Fibroblast of pulmonary artery (primary cell): ENCODE data around the gene TNS3.

Source experiments
- DNase-seq: peaks from one replicate; pipeline ENCODE4 v3.0.0-alpha.2; 2010; ENCODE audit warnings: low read depth
- H3K4me3 ChIP-seq: replicated peaks from 2 replicates; pipeline ENCODE4 v1.5.1; 2011; ENCODE audit warnings: low read depth, mild to moderate bottlenecking, control low read depth, low read length, moderate library complexity
- TF ChIP-seq, protein P1 (sequence below): IDR thresholded peaks from 2 replicates; pipeline ENCODE4 v1.5.1; 2011; ENCODE audit warnings: mild to moderate bottlenecking, control low read depth, low read length, inconsistent platforms; ENCODE audit errors: missing control alignments

The TNS3 gene

GRCh38 chr7:47622586-47622945, 40.7 kb upstream of the TNS3 start:
- no peak for DNase-seq
- TF ChIP-seq, protein P1, sequence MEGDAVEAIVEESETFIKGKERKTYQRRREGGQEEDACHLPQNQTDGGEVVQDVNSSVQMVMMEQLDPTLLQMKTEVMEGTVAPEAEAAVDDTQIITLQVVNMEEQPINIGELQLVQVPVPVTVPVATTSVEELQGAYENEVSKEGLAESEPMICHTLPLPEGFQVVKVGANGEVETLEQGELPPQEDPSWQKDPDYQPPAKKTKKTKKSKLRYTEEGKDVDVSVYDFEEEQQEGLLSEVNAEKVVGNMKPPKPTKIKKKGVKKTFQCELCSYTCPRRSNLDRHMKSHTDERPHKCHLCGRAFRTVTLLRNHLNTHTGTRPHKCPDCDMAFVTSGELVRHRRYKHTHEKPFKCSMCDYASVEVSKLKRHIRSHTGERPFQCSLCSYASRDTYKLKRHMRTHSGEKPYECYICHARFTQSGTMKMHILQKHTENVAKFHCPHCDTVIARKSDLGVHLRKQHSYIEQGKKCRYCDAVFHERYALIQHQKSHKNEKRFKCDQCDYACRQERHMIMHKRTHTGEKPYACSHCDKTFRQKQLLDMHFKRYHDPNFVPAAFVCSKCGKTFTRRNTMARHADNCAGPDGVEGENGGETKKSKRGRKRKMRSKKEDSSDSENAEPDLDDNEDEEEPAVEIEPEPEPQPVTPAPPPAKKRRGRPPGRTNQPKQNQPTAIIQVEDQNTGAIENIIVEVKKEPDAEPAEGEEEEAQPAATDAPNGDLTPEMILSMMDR: no peak
- H3K4me3 ChIP-seq: no peak overlapping the region

DNA sequence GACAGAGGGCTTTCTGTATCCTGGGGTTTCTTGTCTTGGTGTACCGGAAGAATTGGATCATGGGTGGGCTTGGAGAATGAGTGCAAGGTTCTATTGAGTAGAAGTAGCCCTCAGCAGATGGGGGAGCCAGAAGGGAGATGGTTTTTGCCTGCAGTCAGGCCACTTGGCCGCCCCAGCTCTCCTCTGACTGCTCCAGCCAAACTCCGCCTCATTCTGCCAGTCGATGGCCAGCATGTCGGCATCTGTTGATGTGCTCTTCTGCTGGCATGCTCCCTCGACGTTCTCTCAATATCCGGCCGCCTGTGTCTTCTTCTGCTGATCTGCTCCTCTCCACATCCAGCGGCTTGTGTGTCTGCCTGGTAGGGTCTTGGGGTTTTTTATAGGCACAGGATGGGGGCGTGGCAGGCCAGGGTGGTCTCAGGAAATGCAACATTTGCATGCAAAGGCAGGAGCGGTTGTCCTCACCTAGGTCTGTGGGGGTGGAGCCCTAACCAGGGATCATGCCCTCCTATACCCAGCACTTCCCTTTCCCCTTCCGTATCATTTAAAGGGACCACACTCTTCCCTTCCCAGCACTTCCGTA, 40.2 kb upstream of the TNS3 start:
- DNase-seq: no peak
- H3K4me3 ChIP-seq: no peak overlapping the region
- TF ChIP-seq, protein P1: no peak

DNA sequence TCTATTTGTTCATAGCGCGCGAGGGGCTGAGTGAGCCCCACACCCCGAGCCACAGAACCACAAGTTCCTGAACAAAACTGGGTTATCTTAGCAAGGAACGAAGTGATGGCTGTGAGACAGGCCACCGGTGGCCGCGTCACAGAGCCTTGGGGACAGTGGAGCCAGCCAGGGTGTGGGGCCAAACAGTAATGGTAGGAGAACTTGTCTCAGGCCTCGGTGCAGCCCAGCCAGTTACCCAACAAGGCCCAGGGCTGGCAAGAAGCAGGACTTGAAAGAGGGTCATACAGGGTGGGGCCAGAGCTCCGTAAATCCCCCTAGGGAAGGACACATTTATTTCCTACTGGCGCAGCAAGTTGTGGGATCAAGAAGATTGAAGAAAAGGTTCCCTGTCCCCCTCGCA, 39.4 kb upstream of the TNS3 start:
- no peak overlapping the region for H3K4me3 ChIP-seq

DNA sequence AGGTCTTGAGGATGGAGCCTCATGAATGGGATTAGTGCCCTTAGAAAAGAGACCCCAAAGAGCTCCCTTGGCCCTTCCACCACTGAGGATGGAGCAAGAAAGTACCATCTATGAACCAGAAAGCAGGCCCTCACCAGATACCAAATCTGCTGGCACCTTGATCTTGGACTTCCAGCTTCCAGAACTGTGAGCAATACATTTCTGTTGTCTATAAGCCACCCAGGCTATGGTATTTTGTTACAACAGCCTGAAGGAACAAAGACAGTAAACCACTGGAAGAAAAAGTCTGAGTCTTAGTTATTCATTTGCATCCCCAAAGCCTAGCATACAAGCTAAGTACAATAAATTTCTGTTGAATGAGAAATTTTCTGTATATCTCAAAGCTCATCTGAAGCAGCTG, 37.9 kb upstream of the TNS3 start:
- no peak overlapping the region for H3K4me3 ChIP-seq
- no peak for DNase-seq
- TF ChIP-seq, protein P1: no peak

More for the DNA sequence above, 39.4 kb upstream of the TNS3 start:
- DNase-seq: no peak
- TF ChIP-seq, protein P1: no peak

GRCh38 chr7:47617131-47617530, 35.2 kb upstream of the TNS3 start:
- H3K4me3 ChIP-seq: no peak overlapping the region
- TF ChIP-seq, protein P1: no peak
- no peak for DNase-seq

DNA sequence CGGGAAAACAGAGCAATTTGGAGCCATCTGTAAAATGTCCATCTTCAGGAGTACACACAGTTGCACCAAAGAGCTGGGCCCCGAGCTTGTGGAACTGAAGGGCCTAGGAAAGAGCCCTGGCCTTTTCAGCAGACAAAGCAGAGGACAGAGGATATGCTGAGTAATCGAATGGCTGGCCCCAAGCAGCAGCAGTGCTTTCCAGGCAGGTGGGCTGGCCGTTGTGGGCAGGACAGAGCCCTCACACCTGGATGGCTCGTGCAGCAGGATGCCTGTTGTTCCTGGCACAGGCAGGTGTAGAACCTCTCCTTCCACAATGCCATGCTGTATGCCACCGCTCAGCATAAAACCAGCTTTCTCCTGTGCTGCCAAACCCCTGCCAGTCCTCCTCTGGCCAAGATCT, 32.5 kb upstream of the TNS3 start:
- H3K4me3 ChIP-seq: no peak overlapping the region
- TF ChIP-seq, protein P1: no peak
- no peak for DNase-seq

DNA sequence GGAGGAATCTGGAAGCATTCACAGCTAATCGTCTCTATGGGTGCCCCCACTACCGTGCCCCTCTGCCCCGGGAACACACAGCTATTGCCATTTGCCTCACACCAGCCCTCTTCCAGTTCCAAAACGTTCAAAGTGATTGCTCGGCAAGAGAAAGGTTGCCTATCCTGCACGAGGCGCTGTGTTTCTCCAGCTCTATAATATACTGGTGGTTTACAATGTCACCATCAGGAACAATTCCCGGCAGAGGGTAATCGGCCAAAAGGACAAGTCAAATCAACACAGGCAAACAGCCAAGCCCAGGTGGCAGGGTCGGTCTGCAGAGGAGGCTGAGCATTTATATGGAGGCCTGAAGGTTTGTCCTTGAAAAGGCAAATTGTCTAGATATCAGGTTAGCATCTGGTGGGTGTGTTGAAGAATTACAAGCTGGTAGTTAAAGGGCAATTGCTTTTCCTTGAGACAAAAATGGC, 29.2 kb upstream of the TNS3 start:
- TF ChIP-seq, protein P1: no peak
- DNase-seq: no peak
- no peak overlapping the region for H3K4me3 ChIP-seq
